Stimulated activated CD4-positive, alpha-beta T cell treated with anti-CD3 and anti-CD28 coated beads, Interleukin-12 subunit alpha, Interleukin-12 subunit beta, amount 100 ng/mL, for 4 hours (primary cell): ENCODE results near the gene EPHA7.

Source experiments
- DNase-seq: peaks from one replicate; pipeline ENCODE4 v3.0.0-alpha.2; 2020

EPHA7 gene

DNA sequence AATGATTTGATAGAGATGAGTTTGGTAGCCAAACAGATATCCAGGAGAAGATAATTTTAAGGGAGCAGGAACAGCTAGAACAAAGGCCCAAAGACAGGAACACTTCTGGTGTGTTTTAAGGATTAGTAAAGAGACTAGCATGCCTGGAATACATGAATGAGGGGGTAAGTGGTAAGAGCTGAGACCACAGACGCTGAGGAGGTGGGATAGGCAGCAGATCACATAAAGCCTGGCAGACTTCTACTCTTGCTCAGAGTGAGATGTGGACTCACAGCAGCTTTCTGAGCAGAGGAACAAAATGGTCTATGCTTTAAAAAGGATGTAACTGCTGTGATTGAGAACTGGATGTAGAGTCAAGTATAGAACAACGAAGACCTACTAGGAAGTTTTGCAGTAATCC, 100.1 kb downstream of the EPHA7 start:
- DNase-seq = no peak

DNA sequence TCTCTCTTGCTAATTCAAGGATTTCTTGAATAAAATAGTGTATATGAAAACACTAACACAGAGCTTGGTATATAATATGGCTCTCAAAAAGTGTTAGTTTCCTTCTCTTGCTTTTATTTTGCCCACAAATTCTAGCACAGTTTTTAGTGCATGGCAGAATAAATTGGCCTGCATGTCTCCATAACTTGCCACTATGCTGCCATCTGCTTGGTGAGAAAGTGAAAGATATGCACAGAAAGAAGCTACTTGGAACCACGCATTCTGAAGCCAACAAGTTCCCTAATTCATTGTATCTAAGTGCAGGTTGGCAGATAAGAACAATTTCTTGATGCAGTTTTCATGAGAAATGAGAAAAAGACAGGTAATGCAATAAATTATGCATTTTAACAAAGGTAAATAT, 101.2 kb downstream of the EPHA7 start:
- no peak for DNase-seq

DNA sequence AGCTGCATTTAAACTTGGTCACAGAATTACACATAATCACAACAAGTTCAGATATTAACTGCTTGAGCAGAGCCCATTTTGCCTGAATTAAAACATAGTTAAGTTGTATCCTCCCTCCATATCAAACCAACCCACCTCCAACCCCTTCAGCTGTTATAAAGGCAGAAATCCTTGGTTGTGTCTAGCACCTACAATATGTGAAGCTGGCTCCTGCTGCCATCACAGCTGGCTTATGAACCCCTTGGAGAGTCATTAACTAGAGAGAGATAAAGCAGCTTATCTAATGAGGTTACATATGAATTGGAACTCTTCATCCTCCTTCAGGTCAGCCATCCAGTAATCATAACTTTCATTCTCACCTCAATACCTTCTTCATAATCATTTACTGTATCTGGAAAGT, 101.8 kb downstream of the EPHA7 start:
- no peak for DNase-seq

DNA sequence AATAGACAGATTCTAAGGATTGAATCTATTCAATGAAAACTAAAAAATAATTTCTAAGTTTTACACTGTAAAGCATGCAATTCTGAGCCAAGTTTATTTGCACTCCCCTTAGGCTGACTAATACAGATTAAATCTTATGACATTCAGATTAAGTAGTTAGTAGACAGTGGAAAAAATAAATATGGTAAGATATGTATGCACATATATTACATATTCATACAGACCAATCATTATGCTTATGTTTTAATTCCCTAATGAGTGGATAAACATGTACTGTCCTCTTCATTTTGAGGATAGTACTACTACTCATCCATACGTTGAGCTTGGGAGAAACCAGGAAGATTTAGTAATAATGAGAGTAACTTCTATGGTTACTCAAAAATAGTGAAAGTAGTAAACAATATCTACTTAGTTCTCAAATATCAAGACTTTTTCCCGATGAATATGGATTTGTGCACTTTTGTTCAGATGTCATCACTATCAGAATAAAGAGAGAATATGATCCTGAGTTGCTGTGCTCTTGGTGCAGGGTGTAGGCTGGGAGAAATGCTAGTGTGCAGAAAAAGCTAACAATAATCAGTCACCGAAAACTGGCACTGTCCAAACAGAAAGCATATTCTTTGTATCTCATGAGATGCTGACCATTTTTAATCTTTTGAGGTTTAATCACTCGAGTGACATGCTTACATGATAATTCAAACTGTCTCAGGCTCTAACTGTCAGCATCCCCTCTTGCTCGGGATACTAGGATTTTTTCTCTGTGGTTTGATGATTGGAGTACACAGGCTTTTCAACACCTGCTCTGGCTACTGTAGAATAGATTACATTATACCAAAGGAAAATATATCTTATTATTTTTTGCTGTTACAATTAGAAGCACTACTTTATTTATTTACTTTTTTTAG, 111.6 kb downstream of the EPHA7 start:
- DNase-seq = no peak

DNA sequence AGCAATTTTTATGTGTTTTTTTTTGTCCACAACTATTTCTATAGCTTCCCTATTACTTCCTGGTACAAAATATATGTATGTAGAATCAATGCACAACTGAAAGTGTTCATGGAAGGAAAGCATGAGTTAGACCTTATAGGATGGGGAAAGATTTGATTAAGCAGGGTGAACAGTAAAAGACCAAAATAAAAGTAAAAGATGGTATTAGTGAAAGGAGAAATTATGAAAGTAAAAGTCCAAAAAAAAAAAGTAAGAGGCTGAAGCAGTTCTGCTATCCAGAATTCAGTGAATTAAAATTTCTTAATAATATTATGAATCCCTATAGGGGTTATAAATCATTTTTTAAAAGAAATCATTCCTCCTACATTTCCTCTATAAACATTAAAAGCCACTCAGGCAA, 114.3 kb downstream of the EPHA7 start:
- DNase-seq = no peak

DNA sequence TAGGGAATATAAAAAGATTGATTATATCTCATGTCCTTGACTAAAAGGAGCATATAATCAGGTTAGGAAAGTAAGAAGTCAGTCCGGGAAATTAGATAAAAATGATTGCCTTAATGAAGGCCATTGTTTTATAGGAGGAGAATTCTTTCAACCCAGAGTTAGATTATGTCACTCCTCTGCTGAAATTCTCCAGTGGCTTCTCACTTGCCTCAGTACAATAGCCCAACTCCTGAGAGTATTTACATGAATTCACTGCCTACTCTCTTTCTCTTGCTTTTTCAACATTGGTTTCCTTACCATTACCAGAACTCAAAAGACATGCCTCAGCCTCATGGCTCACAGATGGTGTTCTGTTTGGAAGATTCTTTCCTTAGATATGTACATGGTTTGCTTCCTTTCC, 114.9 kb downstream of the EPHA7 start:
- no peak for DNase-seq

DNA sequence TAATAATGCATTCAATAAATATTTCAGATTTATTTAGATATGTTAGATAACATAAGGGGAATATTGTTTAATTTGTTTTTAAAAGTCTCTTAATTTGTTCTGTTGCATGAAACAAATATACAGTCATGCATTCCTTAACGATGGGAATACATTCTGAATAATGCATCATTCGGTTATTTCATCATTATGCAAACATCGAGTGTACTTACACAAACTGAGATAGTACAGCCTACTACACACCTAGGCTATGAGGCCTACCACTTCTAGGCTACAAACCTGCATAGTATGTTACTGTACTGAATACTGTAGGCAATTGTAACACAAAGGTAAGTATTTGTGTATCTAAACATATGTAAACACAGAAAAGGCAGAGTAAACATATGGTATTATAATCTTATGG, 118.7 kb downstream of the EPHA7 start:
- DNase-seq = no peak

DNA sequence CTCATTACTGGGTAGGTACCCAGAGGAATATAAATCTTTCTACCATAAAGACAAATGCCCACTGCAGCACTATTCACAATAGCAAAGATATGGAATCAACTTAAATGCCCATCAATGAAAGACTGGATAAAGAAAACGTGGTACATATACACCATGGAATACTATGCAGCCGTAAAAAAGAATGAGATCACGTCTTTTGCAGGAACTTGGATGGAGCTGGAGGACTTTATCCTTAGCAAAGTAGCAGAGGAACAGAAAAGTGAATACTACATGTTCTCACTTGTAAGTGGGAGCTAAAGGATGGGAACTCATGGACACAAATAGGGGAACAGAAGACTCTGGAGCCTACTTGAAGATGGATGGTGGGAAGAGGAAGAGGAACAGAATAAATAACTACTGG, 119.7 kb downstream of the EPHA7 start:
- DNase-seq = no peak

DNA sequence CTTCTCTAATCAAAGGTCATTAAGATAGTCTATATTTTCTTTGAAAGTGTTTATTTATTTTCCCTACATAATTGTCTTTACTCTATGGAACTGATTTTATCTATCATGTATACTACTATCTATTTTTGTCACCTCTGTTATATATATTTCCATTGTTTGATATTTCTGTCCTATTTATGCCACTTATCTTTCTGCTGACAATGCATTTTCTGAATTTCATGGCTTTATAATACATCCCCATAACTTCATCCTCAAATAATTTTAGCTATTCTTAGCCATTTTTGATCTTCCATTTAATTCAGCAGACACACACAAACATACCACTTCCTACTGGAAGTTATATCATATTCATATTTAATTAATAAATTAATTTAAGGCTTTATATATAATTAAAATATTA, 123.7 kb downstream of the EPHA7 start:
- no peak for DNase-seq

DNA sequence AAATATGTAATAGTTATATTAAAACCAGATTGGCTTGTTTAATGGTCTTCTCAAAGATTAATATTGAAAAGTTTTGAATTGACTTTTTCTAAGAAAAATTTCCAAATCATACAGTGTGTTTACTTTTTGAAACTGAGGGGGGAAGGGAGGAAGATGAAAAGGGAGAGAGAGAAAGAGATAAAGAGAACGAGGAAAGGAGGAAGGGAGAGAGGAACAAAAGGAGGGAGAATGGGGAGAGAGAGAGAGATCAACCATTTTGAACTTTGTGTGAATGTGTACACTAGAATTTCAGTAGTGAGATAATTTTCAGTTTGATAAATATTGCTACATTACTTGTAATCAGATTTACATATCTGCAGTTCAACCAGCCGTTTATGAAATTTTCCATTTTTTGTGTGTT, 124.5 kb downstream of the EPHA7 start:
- no peak for DNase-seq

DNA sequence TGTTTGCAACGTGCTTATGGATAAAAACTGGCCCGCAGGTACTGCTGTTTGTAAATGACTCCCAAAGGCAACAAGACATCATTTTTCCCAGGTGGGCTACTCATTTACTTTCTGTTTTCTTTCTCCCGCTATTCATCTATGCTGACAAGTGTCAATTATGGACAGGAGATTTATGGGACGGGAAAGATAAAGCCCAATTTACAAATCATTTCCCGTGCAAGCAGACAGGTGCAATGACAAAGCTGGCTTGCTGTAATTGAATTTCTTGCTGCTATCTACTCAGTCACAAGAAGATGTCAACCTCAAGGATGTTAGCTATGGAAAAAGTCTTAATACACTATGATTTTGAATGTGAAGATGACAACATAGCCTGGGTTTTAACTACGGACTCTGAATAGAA, 125.5 kb downstream of the EPHA7 start:
- no peak for DNase-seq

DNA sequence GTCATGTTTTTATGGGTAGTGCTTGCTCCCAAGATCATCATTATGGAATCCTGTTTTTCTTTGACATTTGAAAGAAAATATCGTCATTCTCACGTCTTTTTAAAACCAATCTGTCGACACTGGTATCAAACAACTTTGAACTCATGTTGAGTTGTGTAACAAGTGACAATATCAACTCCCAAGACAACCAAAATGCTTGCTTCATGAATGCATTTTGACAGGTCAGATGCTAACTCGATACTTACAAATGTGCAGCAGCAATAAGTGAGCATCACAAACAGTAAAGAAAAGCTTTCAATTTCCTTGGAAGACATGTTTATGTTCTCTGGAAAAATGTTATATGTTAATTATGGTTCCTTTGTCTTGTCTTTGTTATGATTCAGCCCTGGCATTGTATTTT, 125.9 kb downstream of the EPHA7 start:
- DNase-seq = no peak

DNA sequence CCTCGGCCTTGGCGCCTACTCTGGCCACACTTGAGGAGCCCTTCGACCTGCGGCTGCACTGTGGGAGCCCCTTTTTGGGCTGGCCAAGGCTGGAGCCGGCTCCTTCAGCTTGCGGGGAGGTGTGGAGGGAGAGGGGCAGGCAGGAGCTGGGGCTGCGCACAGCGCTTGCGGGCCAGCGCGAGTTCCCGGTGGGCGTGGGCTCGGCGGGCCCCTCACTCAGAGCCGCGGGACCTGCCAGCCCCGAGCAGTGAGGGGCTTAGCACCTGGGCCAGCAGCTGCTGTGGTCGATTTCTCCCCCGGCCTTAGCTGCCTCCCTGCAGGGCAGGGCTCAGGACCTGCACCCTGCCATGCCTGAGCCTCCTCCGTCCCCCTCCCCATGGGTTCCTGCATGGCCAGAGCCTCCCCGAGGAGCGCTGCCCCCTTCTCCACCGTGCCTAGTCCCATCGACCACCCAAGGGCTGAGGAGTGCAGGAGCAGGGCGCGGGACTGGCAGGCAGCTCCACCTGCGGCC, 136.8 kb downstream of the EPHA7 start:
- no peak for DNase-seq

DNA sequence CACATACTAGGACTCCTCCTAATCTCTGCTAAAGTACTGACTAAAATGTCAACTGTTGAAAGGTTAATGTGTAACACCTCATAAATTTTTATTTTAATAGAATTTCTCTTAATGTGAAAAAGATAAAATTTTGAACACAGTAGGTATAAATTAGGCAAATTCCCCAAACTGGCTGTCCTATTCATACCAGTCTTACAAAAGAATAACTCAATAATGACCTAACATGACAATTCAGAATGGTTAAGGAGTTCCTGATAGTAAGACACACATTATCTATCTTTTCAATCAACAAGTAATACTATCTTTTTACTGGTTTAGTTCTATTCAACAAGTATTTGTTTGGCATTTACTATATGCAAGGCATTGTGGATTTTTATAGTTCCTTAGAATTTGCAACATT, 141.1 kb downstream of the EPHA7 start:
- no peak for DNase-seq

DNA sequence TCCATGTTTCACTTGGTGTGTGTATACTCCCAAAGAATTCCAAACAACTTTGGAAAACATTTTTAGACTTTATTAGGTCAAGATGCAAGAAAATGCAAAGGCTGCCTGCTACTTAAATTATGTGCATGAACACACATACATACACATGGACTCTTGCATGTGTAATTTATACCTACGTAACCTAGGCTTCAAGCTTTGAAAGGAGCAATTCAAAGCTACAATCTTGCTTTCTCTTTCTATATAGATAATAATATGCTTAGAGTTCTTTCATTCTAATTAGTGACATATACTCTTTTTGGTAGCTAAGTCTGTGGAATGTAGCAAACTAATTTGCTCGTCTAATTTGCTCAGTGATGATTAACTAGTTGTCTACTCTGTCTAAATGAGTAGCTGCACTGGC, 146.5 kb downstream of the EPHA7 start:
- no peak for DNase-seq

DNA sequence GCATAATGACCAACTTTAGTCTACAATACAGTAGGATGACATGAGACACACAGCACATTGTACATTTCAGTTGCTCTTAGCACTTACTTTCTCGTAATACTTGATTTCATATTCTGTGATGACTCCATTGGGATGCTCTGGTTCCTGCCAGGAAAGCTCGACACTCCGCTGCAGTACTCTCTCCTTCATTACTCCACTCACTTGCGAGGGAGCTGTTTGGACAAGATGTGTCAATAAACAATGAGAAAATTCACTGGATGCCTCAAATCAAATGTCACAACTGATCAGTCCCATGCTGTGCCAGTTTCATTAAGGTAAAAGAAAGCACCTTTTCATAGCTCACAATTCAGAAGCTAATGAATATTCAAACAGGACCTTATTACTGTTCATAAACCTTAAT, 147.1 kb downstream of the EPHA7 start:
- DNase-seq = no peak

DNA sequence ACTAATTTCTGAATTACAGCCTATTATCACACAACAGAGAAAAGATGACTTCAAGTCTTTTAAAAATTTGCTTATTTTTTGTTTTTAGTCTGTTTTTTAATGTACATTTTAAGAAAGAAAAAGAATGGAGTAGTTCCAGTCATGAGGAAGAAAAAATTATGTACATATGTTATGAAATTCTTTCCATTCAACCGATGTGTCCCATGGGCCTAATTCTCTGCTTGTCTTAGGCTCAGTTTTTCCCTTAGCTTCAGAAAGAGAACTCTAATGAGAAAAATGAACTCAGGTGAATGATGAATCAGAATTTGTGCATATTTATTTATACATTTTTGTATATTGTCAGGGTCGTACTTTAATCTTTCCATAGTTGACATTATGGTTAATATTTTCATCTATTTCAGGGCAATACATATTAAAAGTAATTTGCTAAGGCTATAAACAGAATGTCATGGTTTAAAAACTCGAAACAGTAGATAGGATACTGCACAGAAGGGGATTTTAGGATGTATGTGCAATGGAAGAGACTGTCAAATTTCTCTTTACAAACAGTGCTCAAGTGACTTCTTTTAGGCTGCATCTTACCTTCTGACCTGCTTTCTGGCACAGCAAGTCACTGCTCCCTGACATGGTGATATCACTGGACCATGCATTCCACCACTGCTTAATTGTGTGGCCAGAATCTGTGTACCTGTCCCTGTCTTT, 153.1 kb downstream of the EPHA7 start:
- DNase-seq = no peak

DNA sequence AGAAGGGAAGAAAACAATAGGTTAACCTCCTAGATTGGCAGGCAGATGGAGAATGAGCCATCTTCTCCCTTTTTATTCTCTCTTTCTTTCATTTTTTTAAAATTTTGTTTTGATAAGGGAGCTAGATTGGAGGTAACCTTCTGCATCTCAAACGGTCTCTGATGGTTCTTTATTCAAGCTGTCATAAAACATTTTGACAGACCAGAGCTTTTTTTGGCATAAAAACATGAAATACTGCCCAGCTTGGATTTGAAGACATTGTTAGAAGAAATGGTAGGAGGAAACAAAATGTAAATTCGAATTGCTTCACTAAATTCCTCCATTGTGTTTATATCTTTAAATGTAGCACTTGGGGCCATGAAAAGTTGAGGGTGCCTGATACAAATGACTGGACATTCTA, 158.5 kb downstream of the EPHA7 start:
- no peak for DNase-seq

DNA sequence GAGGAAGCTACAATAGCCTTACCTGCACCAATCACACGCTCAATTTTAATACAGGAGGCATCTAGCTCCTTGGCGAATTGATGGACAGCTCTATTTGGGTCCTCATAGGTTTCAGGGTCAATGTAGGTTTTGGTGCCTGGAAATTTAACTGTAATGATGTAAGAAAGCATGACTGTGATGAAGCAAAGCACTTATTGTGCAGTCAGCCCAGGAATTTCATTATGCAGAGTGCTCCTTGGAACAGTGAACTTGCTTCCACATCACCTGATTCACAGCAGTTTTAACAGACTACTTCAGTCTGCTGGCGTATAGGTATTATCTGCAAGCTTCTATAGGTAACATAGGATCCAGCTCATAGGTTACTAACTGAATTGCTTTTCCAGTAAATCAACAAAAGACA, 160.0 kb downstream of the EPHA7 start:
- no peak for DNase-seq

DNA sequence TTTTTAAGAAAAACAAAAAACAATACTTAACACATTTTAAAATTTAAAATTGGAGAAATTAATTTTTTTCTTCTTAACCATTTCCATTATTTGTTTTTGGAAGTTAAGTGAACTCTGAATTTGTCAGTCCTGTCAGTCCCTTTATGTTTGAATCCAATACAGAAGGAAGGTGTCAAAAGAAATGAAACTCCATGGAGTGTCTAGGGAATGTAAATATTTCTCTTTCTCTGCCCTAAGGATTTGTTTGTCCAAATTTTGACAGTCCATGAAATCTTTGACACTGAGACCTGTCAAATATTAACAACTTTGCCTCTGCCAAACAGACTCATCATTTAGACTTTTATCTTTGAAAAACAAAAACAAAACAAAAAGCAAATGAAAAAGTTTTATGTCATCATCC, 166.4 kb downstream of the EPHA7 start:
- DNase-seq = no peak

DNA sequence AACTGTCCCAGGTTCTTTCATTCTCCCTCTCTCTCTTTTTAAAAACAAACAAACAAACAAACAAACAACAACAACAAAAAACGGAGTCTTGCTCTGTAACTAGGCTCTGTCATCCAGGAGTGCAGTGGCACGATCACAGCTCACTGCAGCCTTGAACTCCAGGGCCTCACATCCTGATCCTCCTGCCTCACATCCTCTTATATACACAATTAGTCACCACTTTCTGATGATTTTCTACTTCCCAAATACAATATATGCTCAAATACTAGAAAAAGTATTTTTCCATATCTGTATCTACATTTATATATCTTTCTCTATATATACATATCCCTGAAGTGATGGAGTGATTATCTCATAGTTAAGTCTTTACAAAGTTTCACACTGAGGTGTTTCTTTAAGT, 170.7 kb downstream of the EPHA7 start:
- no peak for DNase-seq

DNA sequence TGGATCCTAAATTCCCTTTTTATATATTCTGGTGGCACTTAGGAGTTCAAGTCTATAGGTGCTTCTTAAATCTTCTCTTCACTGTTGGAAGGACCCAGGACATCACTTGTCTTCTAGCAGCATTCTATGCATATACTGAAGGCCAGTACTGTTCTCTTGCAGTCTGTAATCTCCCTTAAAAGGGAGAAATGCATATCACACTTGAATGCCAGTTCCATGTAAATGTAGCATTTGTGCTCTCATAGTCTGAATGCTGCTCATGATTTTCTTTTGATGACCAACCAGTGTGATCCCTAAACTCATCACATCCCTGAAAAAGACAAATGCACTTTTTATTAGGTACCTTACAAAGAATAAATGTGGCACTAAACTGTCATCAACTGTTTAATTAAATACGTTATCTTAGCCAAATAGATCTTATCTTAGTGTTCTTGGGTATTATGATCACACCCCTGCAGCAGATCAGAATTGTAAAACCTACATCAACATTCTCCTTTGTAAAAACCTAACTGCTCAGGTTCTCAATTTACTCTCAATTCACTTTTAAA, 176.1 kb downstream of the EPHA7 start:
- no peak for DNase-seq

DNA sequence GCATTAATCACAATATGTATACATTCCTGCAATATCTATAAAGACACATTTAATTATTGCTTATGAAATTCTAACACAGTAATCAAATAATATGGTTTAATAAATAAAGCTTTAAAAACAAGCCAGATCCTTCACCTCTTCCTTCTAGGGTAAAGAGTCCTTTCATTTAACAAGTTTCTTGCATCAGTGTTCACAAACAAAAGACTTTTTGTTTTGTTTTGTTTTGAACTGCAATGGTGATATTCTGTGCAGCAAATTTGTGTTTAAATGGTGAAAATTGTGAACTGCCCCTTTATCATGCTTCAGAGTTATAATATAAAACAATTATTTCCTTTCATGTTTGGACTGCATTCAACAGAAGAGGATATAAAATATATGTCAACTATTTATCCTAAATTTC, 177.3 kb downstream of the EPHA7 start:
- no peak for DNase-seq

DNA sequence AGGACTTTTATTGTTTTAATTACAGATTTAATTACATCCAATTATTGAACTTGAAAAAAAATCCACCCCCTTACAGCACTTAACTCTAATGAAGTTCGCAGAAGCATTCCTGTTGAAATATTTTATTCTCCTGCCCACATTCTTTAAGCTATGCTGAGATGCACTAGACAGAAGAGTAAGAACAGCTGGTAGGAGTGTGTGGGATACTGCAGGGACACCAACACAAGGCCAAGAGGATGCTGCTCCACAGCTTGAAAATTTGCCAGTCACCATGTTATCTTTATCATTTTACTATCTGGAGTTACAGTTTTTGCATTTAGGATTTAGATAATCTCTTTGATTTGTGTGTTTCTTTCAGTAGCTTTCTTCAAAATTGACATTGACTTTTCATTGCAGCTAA, 180.7 kb downstream of the EPHA7 start:
- DNase-seq = no peak
